ENCODE measurements around the gene SLC24A3. TPM values are rescaled to one million over a fixed set of nuclear protein-coding genes. Genes with fewer than 3 reads are reported as not detected.

Gene SLC24A3
- total RNA-seq, 6 experiments from 2014 or later: not detected

DNA sequence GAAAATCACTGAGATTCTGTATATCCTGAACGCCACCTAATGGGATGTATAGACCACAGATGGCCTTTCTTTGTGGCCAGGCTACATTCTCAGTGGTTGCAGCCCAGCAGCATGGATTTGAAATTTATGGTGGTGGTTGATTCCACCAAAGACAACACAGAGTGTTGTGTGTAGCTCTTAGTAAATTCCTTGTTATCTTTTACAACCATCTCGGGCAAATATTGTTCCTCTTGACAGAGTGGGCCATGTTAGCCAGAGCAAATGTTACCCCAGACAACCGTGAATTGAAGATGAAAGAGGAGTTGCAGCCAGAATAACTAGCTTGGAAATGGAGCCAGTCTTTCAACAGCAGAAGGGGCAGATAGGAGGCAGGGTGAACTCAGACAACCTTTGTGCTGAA is 39.5 kb downstream of the SLC24A3 start:
- H3K36me3 Mint-ChIP-seq (ENCODE audit: low read depth): no peaks in the 10 kb centered on the region
- H3K27me3 Mint-ChIP-seq (ENCODE audit: insufficient read depth): peaks cover 2% of the 10 kb centered on the region; the same call in 1 of the 2 replicates
- no peak overlapping the region for H3K27ac Mint-ChIP-seq
- H3K4me3 Mint-ChIP-seq: no peak overlapping the region
- TF ChIP-seq, protein P1, sequence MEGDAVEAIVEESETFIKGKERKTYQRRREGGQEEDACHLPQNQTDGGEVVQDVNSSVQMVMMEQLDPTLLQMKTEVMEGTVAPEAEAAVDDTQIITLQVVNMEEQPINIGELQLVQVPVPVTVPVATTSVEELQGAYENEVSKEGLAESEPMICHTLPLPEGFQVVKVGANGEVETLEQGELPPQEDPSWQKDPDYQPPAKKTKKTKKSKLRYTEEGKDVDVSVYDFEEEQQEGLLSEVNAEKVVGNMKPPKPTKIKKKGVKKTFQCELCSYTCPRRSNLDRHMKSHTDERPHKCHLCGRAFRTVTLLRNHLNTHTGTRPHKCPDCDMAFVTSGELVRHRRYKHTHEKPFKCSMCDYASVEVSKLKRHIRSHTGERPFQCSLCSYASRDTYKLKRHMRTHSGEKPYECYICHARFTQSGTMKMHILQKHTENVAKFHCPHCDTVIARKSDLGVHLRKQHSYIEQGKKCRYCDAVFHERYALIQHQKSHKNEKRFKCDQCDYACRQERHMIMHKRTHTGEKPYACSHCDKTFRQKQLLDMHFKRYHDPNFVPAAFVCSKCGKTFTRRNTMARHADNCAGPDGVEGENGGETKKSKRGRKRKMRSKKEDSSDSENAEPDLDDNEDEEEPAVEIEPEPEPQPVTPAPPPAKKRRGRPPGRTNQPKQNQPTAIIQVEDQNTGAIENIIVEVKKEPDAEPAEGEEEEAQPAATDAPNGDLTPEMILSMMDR (IDR thresholded peaks at IDR 0.05): no peak
- peaks cover 27% of the 10 kb centered on the region for H3K9me3 Mint-ChIP-seq
- no peak for DNase-seq
- no peaks in the 10 kb centered on the region; the same call in 1 of the 2 replicates for H3K4me1 Mint-ChIP-seq (ENCODE audit: low read depth)

DNA sequence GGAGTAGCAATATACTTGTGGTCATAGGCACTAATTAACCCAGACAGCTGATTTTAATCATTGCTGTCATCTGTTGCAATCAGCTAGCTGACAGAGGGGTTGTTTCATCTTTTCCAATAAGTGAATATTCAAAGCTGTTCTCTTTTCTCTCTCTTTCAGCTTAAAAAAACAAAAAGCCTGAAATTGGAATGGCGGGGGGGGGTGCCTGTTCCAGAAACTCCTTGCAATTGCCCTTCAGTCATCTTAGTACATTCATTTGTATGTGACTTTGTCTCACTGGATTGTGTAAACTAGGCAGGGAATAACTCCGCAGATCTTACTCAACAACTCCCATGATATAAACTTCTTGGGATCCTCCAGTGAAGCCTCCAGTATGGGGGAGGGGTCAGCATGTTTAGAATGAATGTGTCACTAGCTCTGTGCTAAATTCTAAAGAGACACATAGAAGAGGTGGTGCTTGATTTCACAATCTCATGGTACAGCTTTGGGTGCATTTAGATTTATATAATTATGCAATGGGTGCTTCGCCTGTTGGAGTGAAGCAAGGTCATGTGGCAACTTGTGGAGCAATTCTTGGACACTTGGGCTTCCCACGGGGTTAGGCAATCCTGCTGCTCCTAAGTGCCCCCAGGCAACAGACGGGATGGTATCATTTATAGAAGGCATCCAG is 40.1 kb downstream of the SLC24A3 start:
- peak; percentile 12 for DNase-seq

DNA sequence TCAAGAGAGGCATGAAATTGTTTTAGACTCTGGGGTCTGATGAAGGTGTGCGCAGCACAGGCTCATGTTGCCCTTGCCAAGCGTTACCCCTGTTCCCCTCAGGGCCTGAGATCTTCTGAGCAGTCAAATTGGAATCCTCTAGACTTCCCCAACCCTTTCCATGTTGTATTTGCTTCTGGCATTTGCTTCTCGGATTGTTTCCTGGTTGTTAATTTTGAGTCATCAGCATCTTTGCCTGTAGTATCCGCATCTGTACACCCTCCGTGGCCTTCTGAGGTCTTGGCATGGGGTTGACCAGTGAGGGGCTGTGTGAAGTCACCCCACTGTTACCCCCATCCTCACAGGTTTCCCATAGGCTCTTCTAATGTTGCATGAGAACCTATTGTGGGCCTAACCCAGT is 40.9 kb downstream of the SLC24A3 start:
- H3K27me3 Mint-ChIP-seq (ENCODE audit: insufficient read depth): peaks cover 2% of the 10 kb centered on the region; the same call in 1 of the 2 replicates
- peaks cover 38% of the 10 kb centered on the region for H3K9me3 Mint-ChIP-seq
- no peaks in the 10 kb centered on the region; the same call in 1 of the 2 replicates for H3K4me1 Mint-ChIP-seq (ENCODE audit: low read depth)
- no peak for DNase-seq
- TF ChIP-seq, protein P1 (IDR thresholded peaks at IDR 0.05): no peak
- H3K4me3 Mint-ChIP-seq: no peak overlapping the region
- no peaks in the 10 kb centered on the region for H3K36me3 Mint-ChIP-seq (ENCODE audit: low read depth)
- no peak overlapping the region for H3K27ac Mint-ChIP-seq

More for the DNA sequence above, 40.1 kb downstream of the SLC24A3 start:
- H3K27ac Mint-ChIP-seq: no peak overlapping the region
- H3K9me3 Mint-ChIP-seq: peaks cover 31% of the 10 kb centered on the region
- TF ChIP-seq, protein P1 (IDR thresholded peaks at IDR 0.05): no peak
- no peaks in the 10 kb centered on the region; the same call in 1 of the 2 replicates for H3K4me1 Mint-ChIP-seq (ENCODE audit: low read depth)
- H3K36me3 Mint-ChIP-seq (ENCODE audit: low read depth): no peaks in the 10 kb centered on the region
- H3K27me3 Mint-ChIP-seq (ENCODE audit: insufficient read depth): peaks cover 2% of the 10 kb centered on the region; the same call in 1 of the 2 replicates
- no peak overlapping the region for H3K4me3 Mint-ChIP-seq

DNA sequence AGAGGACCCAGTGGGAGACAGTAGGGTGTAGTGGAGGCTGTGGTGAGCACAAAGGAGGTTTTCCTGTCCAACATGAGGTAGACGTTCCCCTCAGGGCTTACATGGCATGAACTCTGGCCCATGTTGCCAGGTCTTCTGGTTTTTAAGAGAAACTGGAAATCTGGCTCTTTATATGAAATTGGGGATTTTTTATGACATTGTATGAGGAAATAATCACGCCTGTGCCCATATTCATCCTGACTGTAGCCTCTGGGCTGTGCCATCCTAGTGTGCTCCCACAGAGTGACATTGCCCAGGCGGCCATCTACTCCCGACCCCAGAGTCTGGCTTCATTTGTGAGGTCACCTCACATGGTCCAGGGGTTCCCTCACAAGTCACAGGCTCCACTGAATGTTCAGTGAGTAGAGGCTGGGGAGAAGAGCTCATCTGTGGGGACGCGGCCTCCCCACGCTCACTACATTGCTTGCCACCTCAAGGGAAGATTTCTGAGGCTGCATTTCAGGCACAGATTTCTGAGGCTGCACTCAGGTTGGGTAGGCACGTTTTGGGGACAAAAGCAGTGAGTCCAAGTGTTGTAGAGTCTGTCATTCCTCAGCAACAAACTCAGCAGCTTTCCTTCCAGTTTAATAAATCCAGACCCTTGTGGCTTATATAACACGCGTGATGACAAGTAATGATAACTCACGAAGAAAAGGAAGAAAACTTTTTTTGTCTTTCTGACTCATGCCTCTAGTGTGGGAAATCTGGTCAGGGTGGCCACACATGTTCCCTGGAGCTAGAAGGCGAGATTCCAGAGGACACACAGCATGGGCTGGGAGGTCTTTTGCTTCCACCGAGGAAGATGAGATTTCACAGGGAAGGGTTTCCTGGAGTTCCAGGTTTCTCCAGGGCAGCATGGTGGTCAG is 41.7 kb downstream of the SLC24A3 start:
- DNase-seq: peak; percentile 30

DNA sequence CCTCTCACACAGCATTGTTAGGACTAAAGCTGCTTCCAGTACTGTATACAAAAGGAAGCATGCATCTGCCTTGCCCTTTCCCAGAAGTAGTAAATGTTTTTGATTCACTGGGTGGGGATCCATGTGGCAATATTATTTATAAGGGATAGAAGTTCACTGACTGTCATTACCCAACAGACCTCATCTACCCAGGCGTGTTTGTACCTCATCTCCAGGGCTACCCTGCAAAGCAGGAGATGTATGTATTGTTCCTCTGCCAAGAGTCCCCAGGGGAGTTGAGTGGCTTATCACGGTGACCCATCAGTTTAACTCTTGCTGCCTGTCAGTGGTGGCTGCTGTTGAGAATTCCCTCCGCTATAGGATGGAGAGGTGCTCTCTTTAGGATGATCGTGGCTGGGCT is 42.5 kb downstream of the SLC24A3 start:
- H3K4me3 Mint-ChIP-seq: no peak overlapping the region
- no peaks in the 10 kb centered on the region; the same call in 1 of the 2 replicates for H3K27me3 Mint-ChIP-seq (ENCODE audit: insufficient read depth)
- H3K4me1 Mint-ChIP-seq (ENCODE audit: low read depth): no peaks in the 10 kb centered on the region; the same call in 1 of the 2 replicates
- H3K36me3 Mint-ChIP-seq (ENCODE audit: low read depth): no peaks in the 10 kb centered on the region
- TF ChIP-seq, protein P1 (IDR thresholded peaks at IDR 0.05): no peak
- peaks cover 43% of the 10 kb centered on the region for H3K9me3 Mint-ChIP-seq
- no peak for DNase-seq
- H3K27ac Mint-ChIP-seq: no peak overlapping the region

More for the DNA sequence above, 41.7 kb downstream of the SLC24A3 start:
- no peaks in the 10 kb centered on the region for H3K36me3 Mint-ChIP-seq (ENCODE audit: low read depth)
- TF ChIP-seq, protein P1 (IDR thresholded peaks at IDR 0.05): no peak
- H3K9me3 Mint-ChIP-seq: peaks cover 38% of the 10 kb centered on the region
- H3K4me1 Mint-ChIP-seq (ENCODE audit: low read depth): no peaks in the 10 kb centered on the region; the same call in 1 of the 2 replicates
- no peaks in the 10 kb centered on the region; the same call in 1 of the 2 replicates for H3K27me3 Mint-ChIP-seq (ENCODE audit: insufficient read depth)
- no peak overlapping the region for H3K4me3 Mint-ChIP-seq
- H3K27ac Mint-ChIP-seq: no peak overlapping the region
